GM21367 (cell line): ENCODE measurements around the gene PI4K2B.
"Not testable (repeated sequence)": the region's sequence is repeated elsewhere in the genome, so short reads cannot be mapped to it uniquely, and the experiment has no call there.

Source experiments
- ATAC-seq: cut with Tn5 transposase; IDR thresholded peaks from one replicate; pipeline ENCODE4 v1.9.1; 2021; ENCODE audit not compliant: unreplicated experiment

The PI4K2B gene

GRCh38 chr4:25233737-25234389 lies at the start of gene PI4K2B:
PI4K2B (plus strand) TSS chr4:25234033; CDS start chr4:25234164, 131 bp downstream.
- ATAC-seq = peak; percentile 60

- no peak for ATAC-seq
These were observed 49.8 kb upstream of the PI4K2B start for GRCh38 chr4:25184056-25184455.

DNA sequence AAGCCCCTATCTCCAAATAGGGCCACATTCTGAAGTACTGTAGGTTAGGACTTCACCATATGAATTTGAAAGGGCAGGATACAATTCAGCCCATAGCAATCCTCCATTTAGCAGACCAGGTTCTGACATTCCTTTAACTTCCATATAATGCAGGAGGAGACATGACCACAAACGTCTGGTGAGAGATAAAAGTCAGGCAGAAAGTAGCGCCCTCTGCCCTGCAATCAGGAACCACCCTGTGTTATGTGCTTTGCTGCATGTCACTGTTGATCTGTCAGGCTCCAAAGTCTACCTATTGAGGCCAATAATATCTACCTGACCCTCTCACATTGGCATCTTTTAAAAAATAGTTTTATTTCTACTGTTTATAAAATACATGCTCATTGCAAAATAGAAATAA lies 43.4 kb upstream of the PI4K2B start:
- no peak for ATAC-seq

GRCh38 chr4:25198713-25199112 lies 35.1 kb upstream of the PI4K2B start:
- ATAC-seq = no peak

GRCh38 chr4:25207997-25208396 lies 25.8 kb upstream of the PI4K2B start:
- ATAC-seq = no peak

DNA sequence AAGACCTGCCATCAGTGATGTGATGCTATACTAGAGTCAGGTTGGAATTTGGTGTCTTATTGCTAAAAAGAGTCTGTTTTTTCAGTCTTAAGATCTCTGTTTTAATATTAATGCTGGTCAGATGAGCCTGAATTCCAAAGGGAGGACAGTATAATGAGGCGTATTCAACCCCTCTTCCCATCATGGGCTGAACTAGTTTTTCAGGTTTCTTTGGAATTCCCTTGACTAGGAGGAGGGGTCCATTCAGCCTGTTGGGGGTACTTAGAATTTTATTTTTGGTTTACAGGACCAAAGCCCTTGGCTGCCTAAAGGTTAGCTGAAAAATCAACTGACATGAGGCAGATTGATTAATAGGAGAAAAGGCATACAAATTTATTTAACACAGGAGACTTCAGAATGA lies 24.1 kb upstream of the PI4K2B start:
- no peak for ATAC-seq

- ATAC-seq = no peak
These were observed 22.1 kb upstream of the PI4K2B start for GRCh38 chr4:25211721-25212120.

- ATAC-seq = no peak
These were observed 21.0 kb upstream of the PI4K2B start for GRCh38 chr4:25212822-25213221.

- ATAC-seq = no peak
These were observed 20.4 kb upstream of the PI4K2B start for GRCh38 chr4:25213347-25213979.

- ATAC-seq = not testable (repeated sequence)
These were observed 19.1 kb upstream of the PI4K2B start for GRCh38 chr4:25214750-25215149.

DNA sequence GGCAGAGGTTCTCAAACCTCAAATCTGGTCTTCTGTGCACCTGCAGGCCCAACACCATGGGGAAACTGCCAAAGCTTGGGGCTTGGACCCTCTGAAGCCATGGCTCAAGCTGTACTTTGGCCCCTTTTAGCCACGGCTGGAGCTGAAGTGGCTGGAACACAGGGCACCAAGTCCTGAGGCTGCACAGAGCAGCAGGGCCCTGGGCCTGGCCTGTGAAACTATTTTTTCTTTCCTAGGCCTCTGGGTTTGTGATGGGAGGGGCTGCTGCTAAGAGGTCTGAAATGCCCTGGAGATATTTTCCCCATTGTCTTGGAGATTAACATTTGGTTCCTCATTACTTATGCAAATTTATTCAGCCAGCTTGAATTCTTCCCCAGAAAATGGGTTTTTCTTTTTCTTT lies 18.3 kb upstream of the PI4K2B start:
- no peak for ATAC-seq

DNA sequence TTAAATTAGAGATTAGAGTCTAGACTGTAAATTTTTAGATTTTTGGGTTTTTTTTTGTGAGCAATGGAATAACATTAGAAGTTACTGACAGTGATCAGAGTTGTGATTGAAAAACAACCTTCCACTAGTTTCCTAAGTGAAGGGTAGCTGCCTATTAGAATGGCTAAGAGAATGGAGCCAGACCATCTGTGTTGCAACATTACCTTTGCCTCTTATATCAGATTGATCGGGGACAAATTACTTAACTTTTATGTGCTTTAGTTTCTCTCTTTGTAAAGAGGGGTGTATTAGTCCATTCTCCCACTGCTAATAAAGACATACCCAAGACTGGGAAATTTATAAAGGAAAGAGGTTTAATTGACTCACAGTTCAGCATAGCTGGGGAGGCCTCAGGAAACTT lies 12.5 kb upstream of the PI4K2B start:
- no peak for ATAC-seq

- no peak for ATAC-seq
These were observed 9.9 kb upstream of the PI4K2B start for GRCh38 chr4:25223802-25224375.

- no peak for ATAC-seq
These were observed 4.0 kb upstream of the PI4K2B start for GRCh38 chr4:25229804-25230203.

DNA sequence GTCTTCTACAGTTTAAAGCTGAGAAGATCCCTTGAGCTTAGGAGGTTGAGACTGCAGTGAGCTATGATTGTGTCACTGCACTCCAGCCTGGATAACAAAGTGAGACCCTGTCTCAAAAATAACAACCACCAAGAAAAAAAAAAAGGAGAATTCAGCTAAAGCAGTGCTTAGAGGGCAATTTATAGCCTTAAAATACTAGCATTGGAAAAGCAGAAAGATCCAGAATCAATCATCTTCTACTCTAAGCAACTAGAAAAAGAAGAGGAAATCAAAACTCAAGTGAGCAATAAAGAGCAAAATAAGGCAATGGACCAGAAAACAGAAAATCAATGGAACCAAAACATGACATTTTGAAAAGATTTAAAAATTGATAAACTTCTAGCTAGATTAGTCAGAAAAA lies 639 bp upstream of the PI4K2B start:
- no peak for ATAC-seq

DNA sequence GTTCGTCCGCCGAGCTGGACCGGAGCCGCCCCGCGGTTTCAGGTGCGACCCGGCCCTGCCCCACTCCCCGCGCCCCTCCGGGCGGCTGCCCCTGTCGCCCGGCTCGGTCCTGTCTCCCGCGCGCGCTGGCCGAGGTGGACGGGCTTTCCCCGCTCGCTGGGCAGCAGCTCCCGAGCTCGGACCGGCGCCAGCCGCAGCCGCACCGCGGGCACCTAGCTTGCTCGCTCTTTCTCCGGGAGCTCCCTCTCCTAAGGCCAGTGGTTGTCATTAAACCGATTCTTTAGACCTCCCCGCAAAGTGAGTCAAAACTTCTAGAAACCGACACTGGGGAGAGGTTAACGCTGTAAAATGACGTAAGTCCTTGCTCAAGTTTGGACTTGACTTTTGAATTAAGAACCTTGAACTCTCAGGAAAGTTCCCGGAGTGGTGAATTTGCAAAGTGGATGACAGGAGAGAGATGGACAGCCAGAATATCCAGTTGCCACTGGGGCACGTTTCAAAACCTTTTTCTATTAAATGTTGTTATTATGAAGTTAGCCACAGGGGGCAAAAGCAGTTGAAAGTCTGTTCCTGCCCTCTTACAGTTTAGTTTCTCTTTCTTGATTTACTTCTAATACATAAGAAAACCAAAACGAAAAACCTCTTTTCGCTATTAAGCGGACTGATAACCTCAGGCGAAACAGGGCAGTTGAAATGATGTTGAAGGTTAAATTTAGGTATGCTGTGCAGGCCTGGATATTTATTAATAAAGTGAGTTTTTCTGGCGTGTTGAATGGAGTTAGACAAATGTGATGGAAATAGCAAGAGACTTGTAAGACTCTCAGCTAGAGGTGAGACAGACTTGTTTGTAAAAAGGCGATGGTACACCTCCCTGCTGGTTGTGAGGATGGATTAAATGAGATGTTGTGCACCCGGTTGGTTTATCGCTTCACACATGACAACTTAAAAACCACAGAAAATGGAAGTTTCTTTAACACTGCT lies 847 bp downstream of the PI4K2B start:
- peak; percentile 49 for ATAC-seq

GRCh38 chr4:25235401-25235800 lies 1.6 kb downstream of the PI4K2B start:
- no peak for ATAC-seq

DNA sequence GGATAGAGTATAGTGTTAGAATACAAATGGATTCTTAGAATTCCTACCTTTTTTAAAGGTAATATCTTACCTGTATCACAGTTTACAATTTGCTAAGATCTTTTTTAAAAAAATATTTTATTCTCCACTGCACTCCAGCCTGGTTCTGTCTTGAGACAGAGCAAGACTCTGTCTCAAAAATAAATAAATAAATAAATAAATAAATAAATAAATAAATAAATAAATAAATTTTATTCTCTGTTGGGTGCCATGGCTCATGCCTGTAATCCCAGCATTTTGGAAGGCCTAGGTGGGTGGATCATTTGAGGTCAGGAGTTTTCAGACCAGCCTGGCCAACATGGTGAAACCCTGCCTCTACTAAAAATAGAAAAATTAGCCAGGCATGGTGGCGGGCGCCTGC lies 2.2 kb downstream of the PI4K2B start:
- ATAC-seq = not testable (repeated sequence)

DNA sequence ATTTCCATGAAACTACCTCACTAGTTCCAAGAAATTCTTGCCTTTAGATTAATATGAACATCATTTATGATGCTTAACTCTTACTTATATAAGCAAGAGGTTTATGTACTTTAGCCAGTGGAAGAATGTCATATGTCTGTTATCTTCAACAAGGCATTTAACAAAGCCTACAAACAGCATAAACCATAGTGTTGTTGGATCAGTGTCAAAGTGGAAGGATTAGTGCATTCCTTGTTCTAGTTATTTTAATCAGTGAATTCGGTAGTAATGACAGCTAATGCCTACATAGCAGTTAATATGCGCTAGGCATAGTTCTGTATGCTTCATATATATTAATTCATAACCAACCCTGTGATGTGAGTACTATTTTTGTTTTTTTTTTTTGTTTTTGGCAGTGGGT lies 3.1 kb downstream of the PI4K2B start:
- ATAC-seq = no peak

- no peak for ATAC-seq
These were observed 4.2 kb downstream of the PI4K2B start for GRCh38 chr4:25238052-25238451.

GRCh38 chr4:25239528-25239927 lies 5.7 kb downstream of the PI4K2B start:
- not testable (repeated sequence) for ATAC-seq
